Stimulated activated naive CD8-positive, alpha-beta T cell treated with anti-CD3 and anti-CD28 coated beads, Interleukin-15, Interleukin-2, amounts not matched to agents 100 U/mL and 50 U/mL, for 24 hours (primary cell): Measurements from ENCODE around the gene AGTR1.
"Not testable (repeated sequence)": the region's sequence is repeated elsewhere in the genome, so short reads cannot be mapped to it uniquely, and the experiment has no call there.

Source experiments
- ATAC-seq: fragments of 150-1000 bp; cut with Tn5 transposase; one replicate; pipeline ENCODE4 v1.10.0; 2021
- DNase-seq: peaks from one replicate; pipeline ENCODE4 v3.0.0; 2021

Gene AGTR1

DNA sequence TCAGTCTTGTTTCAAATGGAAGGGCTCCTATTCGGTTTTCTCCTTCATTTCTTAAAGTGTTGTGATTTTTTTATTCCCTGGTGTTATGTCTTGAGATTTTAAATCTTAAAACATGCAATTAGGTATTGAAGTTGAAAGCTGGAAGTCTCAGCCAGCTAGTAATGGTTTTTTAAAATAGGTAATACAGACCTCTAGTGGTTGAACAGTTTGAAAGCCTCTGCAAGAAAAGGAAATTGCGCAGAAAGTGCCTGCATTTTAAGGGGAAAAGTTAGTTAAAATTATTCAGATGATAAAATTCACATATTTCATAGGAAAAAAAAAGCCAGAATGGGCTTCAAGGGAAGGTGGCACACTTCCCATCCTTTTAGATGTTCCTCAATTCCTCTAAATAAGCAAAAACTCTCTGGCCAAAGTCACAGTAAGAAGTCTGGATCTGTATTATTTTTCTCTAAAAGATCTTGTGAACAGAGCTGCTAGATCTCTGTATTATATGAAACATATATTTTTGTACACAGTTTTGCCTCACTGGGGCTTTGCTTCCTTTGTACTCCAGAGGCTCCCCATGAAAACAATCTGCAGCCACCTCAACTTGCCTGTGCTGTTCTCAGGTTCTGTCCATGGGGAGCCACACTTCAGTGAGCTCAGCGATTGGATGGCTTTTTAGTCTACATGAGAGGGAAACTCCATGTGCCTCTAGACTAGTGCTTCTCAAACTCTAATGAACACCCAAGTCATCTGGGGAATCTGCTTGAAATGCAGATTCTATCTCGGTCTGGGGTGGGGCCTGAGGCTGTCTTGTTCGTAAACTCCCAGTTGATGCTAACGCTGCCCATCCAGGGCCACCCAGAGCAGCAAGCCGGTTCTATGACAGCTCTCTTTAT is 21.5 kb downstream of the AGTR1 start:
- DNase-seq, result no peak

DNA sequence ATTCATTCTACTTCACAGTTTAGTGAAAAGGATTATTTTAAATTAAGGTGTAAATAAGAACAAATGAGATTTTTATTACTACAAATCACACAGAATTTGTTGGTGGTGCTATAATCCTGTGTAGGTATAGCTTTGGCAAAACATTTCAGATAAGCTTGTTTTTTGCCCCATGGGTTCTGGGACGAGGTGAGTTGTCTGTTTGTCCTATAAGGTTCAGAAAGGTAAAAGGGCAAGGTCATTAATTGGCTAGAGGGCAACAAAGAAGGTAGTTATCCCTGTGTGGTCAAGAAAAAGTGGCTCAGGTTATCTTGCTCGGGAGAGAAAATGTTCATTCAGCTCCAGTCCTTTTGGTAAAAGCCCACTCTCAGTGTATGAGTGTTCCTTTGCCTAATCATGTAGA is 23.2 kb downstream of the AGTR1 start:
- no peak for DNase-seq
- no peak for ATAC-seq

More for the DNA sequence above, 21.5 kb downstream of the AGTR1 start:
- no peak for ATAC-seq

DNA sequence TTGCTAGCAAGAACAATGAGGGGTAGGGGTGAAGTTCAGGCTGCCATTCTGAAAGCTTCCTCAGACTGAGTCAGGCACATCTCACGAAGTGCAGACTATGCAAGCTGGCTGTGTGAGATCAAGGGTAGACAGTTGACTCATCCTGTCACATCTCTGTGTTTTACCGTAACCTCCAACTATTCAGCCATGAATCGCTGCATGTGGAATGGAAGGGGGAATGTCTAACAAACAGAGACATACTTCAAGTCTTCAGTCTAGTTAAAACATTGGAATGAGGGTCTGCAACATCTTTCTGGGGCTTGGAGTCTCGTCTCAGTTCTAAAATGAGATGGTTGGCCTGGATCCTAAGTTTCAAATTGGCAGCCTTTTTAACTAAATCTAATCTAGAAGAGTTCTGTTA is 25.9 kb downstream of the AGTR1 start:
- ATAC-seq (no peak), DNase-seq (no peak)

DNA sequence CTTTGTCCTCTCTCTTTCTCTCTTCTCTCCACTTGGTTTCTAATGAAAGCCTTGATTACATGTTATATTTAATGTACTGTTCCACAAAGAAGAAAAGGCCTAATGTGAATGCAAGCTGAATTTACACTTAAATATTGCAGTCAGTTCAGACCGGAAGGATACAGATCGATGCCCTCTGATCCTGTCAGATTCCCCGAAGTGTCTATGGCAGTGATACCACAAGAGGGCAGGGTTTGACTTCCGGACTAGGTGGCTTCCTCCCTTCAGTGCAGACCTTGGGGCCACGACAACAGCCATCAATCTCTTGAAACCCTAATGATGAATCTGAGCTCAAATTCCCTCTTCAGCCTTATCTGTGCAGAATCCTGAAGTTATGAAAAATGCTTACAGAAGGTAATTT is 29.5 kb downstream of the AGTR1 start:
- ATAC-seq, result peak; percentile 49
- peak; percentile 6 for DNase-seq

DNA sequence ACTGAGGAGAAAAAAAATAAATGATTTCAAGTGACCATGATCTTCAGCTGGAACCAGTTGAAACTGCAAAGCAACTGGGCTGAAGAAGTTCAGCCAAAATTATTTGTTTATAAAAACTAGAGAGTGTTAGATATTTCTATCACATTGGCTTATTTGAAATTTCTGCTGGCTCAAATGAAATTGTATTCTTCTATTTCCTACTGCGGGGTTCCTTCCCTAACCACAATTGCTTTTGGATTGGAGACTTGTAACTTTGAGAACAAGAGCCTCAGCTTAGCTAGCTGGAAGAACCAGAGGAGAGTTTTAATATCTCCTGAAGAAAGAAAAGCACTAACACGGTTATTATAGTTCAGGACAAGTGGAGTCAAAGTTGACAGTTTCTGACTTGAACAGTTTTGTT is 31.1 kb downstream of the AGTR1 start:
- no peak for DNase-seq
- no peak for ATAC-seq

DNA sequence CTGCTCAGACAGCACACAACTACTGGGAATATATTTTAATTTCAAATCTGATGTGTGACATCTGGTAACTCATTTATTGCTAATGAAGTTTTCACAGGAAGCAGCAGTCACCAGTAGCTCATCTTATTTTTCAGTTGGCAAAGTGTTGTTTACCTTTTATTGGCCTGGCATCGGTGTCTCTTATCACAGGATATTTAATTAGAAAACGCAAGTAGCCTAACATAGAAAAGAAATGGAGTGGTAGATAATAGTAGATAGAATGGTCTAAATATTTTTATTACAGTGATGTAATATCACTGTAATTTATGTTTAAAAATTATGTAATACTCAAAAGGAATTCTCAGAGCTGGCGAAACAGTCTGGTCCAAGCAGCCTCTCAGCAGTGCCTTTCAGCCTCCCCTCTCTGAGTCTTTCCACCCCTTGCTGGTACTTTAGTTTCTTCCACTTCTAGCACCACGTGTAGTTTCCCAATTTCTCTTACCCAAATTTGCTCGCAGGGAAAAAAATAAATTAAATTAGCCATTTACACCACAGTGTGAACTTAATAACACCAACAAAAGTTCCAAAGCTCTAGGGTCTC is 31.9 kb downstream of the AGTR1 start:
- no peak for DNase-seq
- no peak for ATAC-seq

DNA sequence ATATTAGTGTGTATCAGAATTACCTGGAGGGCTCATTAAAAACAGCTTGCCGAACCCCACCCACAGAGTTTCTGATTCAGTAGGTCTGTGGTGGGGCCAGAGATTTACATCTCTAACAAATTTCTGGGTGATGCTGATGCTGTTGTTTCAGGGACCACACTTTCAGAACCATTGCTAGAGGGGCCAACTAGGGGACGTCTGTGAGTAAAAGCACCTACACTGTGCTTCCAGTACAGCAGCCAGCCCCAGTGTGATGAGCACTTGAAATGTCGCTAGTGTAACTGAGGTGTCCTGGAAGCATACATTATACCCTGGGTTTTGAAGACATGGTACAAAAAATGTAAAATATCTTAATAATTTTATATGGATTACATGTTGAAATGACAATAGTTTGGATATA is 33.0 kb downstream of the AGTR1 start:
- DNase-seq (no peak), ATAC-seq (no peak)

DNA sequence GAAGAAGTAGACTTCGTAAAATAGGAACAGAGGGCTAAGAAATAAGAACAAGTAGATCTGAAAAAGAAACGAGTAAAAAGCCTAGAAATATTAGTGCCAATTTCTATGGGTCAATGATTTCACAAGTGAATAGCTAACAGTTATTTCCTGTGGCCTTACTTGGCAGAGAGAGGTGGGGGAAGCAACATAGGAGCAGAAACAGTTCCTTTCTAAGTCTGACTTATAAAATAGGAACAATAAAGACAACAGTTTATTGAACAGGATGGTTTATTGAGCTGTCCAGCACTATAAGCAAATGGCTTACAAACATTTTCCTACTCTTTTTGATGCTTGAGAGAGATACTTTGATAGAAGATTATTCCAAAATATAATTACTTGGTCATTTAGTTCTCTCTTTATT is 37.9 kb downstream of the AGTR1 start:
- no peak for DNase-seq
- ATAC-seq, result no peak

DNA sequence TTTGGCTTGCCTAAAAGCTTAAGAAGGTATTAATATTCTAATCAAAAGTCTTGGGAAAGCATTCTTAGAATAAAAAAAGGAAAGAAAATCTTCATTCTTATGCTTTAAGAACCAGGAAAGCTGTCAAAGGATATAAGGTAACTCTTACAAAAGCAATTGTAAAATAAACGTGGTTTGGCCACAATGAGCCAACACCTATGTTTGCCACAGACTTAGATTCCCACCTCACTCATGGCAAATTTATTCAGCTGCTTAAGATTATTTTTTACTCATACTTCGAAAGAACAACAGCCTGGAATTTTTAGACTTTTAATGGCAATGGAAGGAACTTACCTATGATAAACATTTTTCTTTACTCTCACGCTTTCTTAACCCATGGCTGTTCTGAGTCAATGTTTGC is 38.4 kb downstream of the AGTR1 start:
- DNase-seq, result no peak
- no peak for ATAC-seq

DNA sequence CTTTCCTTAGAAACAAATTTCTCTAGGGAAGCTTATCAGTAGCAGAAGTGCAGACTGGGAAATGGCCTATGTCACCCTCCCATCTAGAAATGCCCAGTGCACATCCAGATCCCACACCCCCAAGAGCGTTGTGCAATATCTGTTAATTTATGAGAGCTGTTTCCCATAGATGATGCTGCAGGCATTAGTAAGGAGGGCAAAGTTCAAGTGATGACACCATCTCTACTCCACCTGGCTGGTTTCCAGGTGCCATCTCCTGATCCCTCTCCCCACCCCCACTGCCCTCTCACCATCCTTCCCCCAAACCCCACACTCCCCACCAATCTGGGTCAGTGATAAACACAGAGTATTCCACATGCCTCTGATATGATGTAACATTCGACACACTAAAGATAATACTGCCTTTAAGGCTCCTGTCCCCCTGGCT is 39.4 kb downstream of the AGTR1 start:
- DNase-seq (no peak), ATAC-seq (no peak)

DNA sequence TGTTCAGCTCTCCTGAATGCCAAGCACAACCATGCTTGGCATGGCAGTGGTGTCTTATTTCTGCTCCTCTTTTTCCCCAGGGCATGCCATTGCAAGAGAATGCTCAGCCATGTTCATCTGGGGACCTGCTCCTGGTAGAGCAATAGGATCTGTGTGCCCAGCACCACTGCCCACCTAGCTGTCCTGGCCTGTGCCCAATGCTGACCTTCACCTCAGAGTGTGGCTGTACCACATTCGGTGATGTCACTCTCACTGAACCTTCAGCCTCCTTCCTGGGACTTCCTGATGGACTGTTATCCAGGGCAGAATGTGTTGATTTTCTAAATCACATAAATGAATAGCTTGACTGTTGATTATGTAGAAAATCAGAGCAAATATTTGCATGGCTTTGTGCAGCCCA is 42.0 kb downstream of the AGTR1 start:
- ATAC-seq (no peak), DNase-seq (no peak)

DNA sequence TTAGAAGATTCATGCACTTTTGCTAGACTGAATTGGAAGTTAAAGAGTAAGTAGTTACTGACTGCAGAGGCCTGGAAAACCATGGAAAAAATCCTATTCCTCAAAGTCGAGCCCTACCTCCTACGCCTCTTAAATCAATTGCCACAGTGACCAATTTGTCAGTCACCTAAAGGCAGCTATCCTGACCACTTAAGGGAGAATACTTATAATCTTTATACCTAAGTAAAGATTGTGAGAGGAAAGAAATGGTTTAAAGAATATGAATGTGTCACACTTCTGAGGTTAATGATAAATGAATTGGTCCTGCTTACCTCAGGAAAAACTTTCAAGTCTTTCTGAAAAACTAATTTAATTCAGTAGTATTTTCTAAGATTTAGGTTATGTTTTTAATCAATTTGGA is 42.6 kb downstream of the AGTR1 start:
- DNase-seq, result no peak
- ATAC-seq, result no peak

DNA sequence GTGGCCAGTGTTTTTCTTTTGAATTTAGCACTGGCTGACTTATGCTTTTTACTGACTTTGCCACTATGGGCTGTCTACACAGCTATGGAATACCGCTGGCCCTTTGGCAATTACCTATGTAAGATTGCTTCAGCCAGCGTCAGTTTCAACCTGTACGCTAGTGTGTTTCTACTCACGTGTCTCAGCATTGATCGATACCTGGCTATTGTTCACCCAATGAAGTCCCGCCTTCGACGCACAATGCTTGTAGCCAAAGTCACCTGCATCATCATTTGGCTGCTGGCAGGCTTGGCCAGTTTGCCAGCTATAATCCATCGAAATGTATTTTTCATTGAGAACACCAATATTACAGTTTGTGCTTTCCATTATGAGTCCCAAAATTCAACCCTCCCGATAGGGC is 43.5 kb downstream of the AGTR1 start:
- ATAC-seq (no peak), DNase-seq (no peak)

DNA sequence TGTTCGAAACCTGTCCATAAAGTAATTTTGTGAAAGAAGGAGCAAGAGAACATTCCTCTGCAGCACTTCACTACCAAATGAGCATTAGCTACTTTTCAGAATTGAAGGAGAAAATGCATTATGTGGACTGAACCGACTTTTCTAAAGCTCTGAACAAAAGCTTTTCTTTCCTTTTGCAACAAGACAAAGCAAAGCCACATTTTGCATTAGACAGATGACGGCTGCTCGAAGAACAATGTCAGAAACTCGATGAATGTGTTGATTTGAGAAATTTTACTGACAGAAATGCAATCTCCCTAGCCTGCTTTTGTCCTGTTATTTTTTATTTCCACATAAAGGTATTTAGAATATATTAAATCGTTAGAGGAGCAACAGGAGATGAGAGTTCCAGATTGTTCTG is 44.4 kb downstream of the AGTR1 start:
- DNase-seq, result no peak
- ATAC-seq, result no peak

DNA sequence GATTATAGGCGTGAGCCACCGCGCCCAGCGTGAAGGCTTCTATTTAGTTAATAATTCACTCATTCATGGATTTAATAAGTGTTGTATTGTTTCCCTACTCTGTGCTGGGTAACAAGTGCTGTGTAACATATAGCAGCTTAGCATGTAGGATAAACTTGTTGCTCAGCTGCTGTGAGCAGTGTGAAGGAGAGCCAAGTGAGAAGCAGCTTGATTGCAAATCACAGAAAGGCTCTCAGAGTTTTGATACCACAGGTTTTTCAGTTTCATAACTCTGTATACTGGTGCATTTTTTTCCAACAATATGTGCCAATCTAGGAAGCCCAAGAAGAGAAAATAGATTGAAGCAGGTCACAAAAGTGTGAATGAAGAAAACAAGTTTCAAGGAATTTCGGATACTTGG is 48.4 kb downstream of the AGTR1 start:
- ATAC-seq (no peak), DNase-seq (no peak)

DNA sequence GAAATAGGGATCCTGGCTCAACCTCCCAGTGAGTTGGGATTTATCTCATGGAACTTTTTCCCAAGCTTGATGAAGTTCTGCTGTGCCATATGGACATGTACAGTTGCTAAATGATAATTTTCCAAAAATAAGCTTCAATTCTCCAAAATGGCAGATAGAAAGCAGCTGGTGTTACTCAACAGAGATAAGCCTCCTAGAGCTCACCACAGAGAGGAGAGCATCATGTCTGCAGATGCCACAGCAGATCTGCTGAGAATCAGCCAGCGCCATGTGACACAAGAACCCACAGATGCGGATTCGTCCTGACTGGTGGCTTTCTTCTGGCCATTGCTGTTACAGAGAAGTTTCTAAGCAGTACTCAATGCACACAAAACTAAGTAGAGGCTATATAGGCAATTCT is 50.6 kb downstream of the AGTR1 start:
- no peak for ATAC-seq
- no peak for DNase-seq

DNA sequence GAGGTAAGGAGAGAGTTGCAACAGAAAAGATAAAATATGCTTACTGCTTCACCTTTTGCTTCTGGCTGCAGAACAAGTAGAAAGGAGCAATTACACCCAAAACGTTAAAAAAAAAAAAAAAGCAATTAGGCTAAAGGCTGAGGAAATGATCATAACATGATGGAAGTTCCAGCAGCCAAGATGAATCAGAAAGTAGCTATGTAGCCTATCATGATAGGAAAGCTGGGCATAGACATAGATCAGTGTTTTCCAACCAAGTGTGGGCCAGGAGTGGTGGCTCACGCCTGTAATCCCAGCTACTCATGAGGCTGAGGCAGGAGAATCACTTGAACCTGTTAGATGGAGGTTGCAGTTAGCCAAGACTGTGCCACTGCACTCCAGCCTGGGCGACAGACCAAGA is 52.6 kb downstream of the AGTR1 start:
- DNase-seq, result no peak
- ATAC-seq, result no peak

DNA sequence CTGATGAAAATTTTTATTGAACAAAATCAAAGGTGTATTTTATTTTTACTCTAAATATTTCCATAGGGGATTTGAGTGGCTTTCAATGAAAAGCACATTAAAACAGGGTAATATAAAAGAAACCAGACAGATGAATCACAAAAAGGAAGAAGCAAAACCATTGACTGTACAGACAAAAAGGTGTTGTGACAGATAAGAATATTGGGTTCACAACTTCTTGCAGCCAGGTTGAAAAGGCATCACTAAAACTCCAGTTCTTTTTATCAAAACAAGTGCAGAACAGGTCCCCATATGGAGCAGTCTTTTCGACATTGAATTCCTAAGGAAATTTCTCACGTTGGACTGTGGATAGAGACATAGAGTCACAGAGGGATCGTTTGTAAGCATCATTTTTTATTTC is 53.8 kb downstream of the AGTR1 start:
- no peak for ATAC-seq
- DNase-seq, result no peak

DNA sequence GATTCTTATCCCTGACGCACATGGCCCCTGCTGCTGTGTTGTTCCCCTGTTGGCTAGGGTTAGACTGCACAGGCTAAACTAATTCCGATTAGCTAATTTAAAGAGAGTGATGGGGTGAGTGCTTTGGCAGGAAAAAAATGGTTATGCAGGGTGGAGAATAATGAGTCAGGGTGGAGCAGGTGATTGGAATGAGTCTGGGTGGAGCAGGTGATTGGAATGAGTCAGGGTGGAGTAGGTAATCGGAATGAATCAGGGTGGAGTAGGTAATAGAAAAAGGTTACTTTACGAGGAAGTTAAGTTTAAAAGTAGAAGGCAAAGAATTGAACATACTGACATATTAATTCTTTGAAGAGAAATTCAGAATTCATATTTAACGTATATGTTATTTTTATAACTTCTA is 55.7 kb downstream of the AGTR1 start:
- not testable (repeated sequence) for ATAC-seq, DNase-seq

DNA sequence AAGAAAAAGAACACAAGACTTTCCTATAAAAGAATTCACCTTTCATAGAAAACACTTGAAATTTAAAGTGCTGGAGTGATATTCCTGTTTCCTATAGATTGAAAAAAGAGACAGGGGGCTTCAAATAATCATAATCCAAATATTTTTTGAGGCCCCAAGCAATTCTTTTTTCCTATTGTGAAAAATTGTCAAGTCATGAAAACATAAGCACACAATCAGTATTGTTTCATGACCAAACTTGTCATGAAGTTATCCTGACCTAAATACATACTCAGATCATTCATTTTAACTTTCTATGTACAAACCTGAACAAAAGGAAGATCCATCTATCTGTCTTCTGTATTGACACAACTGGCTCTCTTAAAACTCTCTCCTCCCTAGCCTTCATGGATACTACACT is 57.9 kb downstream of the AGTR1 start:
- DNase-seq (no peak), ATAC-seq (no peak)

DNA sequence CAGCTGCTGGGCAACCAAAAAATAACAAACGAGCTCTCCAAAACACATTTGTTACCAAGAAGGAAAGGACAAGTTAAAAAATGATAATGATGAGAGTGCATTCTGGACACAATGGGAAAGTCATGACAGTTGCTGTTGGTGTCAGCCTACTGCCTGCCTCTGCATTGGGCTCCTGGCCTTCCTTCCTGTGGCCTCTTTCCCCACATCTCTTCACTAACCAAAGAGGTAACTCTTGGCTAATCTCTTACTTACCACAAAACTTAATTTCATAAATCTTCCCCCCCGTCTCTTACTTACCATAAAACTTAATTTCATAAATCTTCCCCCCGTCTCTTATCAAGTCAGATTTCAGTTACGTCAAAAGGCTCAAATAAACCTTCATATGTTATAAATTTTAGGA is 58.6 kb downstream of the AGTR1 start:
- DNase-seq (no peak), ATAC-seq (no peak)

DNA sequence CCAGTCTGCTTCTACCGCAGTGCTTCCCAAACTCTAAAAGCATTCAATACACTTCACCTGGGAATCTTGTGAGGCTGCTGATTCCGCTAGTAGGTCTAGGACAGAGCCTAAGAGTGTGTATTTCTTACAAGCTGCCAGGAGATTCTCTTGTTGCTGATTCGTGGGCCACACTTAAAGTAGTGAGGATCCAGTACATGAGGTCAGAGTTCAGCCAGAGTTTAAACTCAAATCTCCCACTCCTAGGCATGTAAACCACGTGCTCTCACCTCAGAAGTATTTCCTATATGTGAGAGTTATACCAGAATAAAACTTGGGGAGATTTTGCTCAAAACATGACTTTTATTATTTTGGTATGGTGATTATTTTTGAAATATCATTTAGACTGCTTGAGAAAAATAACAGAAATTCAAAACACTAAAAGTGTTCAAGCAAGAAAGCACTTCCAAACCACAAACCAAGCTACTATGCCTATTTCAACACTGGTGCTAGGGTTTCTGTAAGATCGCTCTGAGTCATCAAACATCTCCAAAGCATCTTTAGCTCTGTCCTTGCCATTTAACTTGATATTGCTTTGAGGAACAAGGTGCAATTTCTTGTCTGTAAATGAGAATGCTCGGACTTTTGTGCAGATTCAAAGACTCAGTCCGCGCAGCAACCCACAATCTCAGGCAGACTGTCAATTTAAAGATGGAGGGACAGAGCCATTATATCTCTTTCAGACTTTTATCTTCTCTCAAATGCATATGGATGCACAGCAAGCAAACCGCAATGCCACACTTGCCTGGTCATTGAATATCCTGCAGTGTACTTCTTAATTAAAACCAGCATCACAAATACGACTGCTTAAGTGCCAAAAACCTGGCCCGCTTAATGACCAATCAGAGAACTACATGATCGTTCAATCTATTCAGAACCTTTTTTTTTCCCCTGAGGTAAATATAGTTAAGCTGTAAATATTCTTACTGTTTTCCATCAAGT is 59.8 kb downstream of the AGTR1 start:
- DNase-seq (no peak), ATAC-seq (no peak)
